NCI-H82 (cell line): ENCODE measurements around the gene ANO2.
A peak's percentile ranks its signal among the peaks of the same experiment; 100 is the strongest.

Experiments used
- DNase-seq: peaks from one replicate; lab custom pipeline; 2025; lab: John Stamatoyannopoulos, UW

ANO2 gene

GRCh38 chr12:5778821-5779220 lies 166.2 kb downstream of the ANO2 start:
- no peak for DNase-seq

- DNase-seq, result no peak
These were observed 167.6 kb downstream of the ANO2 start for GRCh38 chr12:5777451-5777850.

GRCh38 chr12:5776091-5776490 lies 169.0 kb downstream of the ANO2 start:
- no peak for DNase-seq

GRCh38 chr12:5773550-5773949 lies 171.5 kb downstream of the ANO2 start:
- DNase-seq, result peak; percentile 36

GRCh38 chr12:5771756-5772155 lies 173.3 kb downstream of the ANO2 start:
- DNase-seq, result no peak

GRCh38 chr12:5770727-5771126 lies 174.3 kb downstream of the ANO2 start:
- no peak for DNase-seq

GRCh38 chr12:5768581-5769196 lies 176.4 kb downstream of the ANO2 start:
- DNase-seq, result no peak

- no peak for DNase-seq
These were observed 176.9 kb downstream of the ANO2 start for GRCh38 chr12:5768171-5768570.

- DNase-seq, result no peak
These were observed 186.7 kb downstream of the ANO2 start for GRCh38 chr12:5758347-5758746.

GRCh38 chr12:5756338-5756842 lies 188.7 kb downstream of the ANO2 start:
- DNase-seq, result no peak

GRCh38 chr12:5748027-5748426 lies 197.0 kb downstream of the ANO2 start:
- no peak for DNase-seq

- DNase-seq, result no peak
These were observed 198.1 kb downstream of the ANO2 start for GRCh38 chr12:5746917-5747316.

- no peak for DNase-seq
These were observed 198.8 kb downstream of the ANO2 start for GRCh38 chr12:5746036-5746908.

GRCh38 chr12:5745251-5745888 lies 199.7 kb downstream of the ANO2 start:
- DNase-seq, result peak; percentile 90

- DNase-seq, result no peak
These were observed 202.8 kb downstream of the ANO2 start for GRCh38 chr12:5742258-5742657.

GRCh38 chr12:5739917-5740316 lies 205.1 kb downstream of the ANO2 start:
- DNase-seq, result no peak

GRCh38 chr12:5737778-5738177 lies 207.3 kb downstream of the ANO2 start:
- DNase-seq, result no peak

GRCh38 chr12:5736527-5736926 lies 208.5 kb downstream of the ANO2 start:
- DNase-seq, result no peak

- peak; percentile 35 for DNase-seq
These were observed 209.0 kb downstream of the ANO2 start for GRCh38 chr12:5736016-5736415.

GRCh38 chr12:5733916-5734315 lies 211.1 kb downstream of the ANO2 start:
- no peak for DNase-seq

- DNase-seq, result no peak
These were observed 211.8 kb downstream of the ANO2 start for GRCh38 chr12:5733136-5733755.

- no peak for DNase-seq
These were observed 214.1 kb downstream of the ANO2 start for GRCh38 chr12:5730962-5731361.
